Epithelial cell of proximal tubule (primary cell): ENCODE measurements around the gene SLIT2. TPM values are rescaled to one million over a fixed set of nuclear protein-coding genes. Genes with fewer than 3 reads are reported as not detected.

ENCODE experiments used
- DNase-seq: peaks from one replicate; pipeline ENCODE4 v3.0.0-alpha.2; 2011; ENCODE audit warnings: low read depth
- H3K4me3 ChIP-seq: 2 replicates; pipeline ENCODE4 v1.5.1; 2011; ENCODE audit warnings: low read depth, mild to moderate bottlenecking, low read length
- total RNA-seq: library from RNA; depleted of rRNA; stranded (reverse); fragments of >200 nt; gene quantifications from 2 replicates; pipeline ENCODE4 v1.2.3, GENCODE V29; 2015
- TF ChIP-seq, protein P1 (sequence below): conservative IDR thresholded peaks from 2 replicates; pipeline ENCODE4 v1.5.1; 2012; ENCODE audit warnings: low read depth, mild to moderate bottlenecking, low read length

The SLIT2 gene
- total RNA-seq, 1 donor from 2014 or later: 1.4 TPM

- TF ChIP-seq, protein P1, sequence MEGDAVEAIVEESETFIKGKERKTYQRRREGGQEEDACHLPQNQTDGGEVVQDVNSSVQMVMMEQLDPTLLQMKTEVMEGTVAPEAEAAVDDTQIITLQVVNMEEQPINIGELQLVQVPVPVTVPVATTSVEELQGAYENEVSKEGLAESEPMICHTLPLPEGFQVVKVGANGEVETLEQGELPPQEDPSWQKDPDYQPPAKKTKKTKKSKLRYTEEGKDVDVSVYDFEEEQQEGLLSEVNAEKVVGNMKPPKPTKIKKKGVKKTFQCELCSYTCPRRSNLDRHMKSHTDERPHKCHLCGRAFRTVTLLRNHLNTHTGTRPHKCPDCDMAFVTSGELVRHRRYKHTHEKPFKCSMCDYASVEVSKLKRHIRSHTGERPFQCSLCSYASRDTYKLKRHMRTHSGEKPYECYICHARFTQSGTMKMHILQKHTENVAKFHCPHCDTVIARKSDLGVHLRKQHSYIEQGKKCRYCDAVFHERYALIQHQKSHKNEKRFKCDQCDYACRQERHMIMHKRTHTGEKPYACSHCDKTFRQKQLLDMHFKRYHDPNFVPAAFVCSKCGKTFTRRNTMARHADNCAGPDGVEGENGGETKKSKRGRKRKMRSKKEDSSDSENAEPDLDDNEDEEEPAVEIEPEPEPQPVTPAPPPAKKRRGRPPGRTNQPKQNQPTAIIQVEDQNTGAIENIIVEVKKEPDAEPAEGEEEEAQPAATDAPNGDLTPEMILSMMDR: no peak
- no peak overlapping the region for H3K4me3 ChIP-seq
- no peak for DNase-seq
Observed at GRCh38 chr4:20264688-20265087, 13.0 kb downstream of the SLIT2 start.

- no peak overlapping the region for H3K4me3 ChIP-seq
- TF ChIP-seq, protein P1: no peak
- DNase-seq: no peak
Observed at GRCh38 chr4:20265726-20266125, 14.0 kb downstream of the SLIT2 start.

DNA sequence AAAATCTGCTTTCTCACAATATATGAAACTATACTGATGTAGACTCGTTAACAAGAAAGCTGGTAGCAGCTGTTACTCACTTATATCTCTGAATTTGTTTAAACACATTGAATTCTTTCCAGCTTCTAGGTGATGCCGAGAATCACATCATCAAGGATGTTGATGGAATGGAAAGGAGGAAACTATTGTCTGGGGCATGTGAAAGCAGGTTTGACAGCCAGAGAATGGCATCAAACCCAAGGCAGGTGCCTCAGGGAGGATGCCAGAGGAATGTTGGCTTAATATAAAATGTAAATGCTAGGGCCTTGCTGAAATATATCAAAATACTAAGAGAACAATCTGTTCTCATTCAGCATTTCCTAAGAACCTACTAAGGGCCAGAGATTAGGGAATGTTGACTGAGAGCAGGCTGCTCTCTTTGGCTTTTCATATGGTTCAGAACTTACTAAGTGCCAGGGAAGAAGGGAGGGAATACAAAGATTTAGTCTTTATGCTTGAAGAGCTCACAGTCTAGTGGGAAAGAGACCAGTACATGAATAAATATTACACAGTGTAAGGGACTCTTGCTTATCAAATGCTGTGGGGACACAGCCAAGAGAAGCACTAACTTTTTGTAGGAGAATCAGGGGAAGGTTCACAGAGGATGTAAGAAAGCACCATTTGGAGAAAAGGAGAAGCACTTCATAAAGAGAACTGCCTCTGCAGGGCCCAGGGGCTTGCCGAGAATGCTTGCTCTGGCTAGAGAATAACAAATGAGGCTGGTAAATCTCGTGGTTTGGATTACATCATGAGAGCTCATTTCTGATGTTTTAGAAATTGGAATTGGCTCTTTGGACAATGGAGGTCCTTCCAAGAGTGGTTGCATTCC is 14.7 kb downstream of the SLIT2 start:
- TF ChIP-seq, protein P1: no peak
- no peak overlapping the region for H3K4me3 ChIP-seq
- DNase-seq: no peak

DNA sequence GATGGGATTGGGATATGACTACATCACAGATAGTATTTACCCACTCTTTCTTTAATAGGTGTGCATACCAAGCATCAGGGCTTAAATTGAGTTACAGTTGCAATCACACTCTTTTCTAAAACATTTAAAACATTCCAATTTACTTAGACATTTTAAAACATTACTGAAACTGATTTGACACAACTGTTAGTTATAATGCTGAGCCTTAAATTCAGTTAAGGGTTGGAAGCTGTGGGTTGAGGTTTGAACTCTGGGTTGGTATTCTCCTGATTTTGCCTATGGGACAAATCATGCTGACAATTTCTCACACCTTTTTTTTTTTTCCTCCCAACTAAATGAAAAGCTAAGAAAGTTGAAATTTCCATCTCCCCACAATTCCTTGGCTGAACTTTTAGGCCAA is 16.3 kb downstream of the SLIT2 start:
- H3K4me3 ChIP-seq: no peak overlapping the region
- no peak for DNase-seq
- TF ChIP-seq, protein P1: no peak

DNA sequence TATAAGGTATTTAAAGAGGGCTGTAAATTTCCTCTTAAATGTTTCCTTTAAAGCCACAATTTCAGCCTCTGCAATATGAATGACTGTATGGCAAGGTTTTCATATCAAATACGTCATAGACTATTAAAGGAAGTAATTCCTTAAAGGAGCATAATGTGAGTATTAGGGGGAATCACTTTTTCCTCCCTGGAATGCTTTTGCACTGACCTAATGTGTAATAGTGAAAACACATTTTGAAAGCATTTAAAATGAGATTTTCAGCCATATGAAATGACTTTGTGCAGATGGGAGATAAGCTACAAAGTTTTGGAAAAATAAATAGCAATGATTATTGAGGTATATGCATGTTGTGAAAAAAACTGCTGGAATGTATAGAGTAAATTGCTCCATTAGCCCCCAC is 17.6 kb downstream of the SLIT2 start:
- no peak for DNase-seq
- H3K4me3 ChIP-seq: no peak overlapping the region
- TF ChIP-seq, protein P1: no peak

DNA sequence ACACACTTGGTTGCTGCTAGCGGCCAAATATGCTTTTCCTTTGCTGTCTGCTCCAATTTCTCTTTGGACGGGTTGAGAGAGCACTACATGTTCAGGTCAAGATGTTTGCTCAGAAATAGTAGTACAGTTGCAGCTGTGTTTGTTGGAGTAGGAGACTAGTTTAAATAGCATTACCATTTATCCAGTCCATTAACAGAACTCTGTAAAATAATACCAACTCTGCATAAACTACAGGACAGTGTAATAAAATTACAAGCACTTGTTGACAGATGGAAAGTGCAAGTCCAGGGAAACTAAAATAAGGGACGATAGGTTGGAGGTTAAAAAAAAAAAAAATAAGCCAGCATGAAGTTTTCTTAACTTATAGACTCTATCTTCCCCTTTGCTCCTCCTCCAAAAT is 20.2 kb downstream of the SLIT2 start:
- no peak for DNase-seq
- H3K4me3 ChIP-seq: no peak overlapping the region
- TF ChIP-seq, protein P1: no peak

GRCh38 chr4:20272411-20272872 is 20.7 kb downstream of the SLIT2 start:
- TF ChIP-seq, protein P1: no peak
- H3K4me3 ChIP-seq: no peak overlapping the region
- DNase-seq: no peak
